GM21723 (cell line): ENCODE measurements around the gene CRHR1.

Experiments
- ATAC-seq: cut with Tn5 transposase; IDR thresholded peaks from one replicate; pipeline ENCODE4 v1.9.1; 2021; ENCODE audit warnings: mild to moderate bottlenecking, moderate library complexity; ENCODE audit not compliant: unreplicated experiment

CRHR1 gene

GRCh38 chr17:45758544-45758943 lies 25.6 kb upstream of the CRHR1 start:
- no peak for ATAC-seq

GRCh38 chr17:45759761-45760160 lies 24.4 kb upstream of the CRHR1 start:
- no peak for ATAC-seq

GRCh38 chr17:45761957-45762565 lies 22.1 kb upstream of the CRHR1 start:
- ATAC-seq: no peak

- no peak for ATAC-seq
Measured at GRCh38 chr17:45763182-45763581, 20.9 kb upstream of the CRHR1 start.

GRCh38 chr17:45764479-45764878 lies 19.6 kb upstream of the CRHR1 start:
- no peak for ATAC-seq

GRCh38 chr17:45768000-45768399 lies 16.1 kb upstream of the CRHR1 start:
- ATAC-seq: no peak

GRCh38 chr17:45770632-45771270 lies 13.4 kb upstream of the CRHR1 start:
- no peak for ATAC-seq

- ATAC-seq: no peak
Measured at GRCh38 chr17:45771271-45771959, 12.7 kb upstream of the CRHR1 start.

- ATAC-seq: no peak
Measured at GRCh38 chr17:45775148-45775547, 9.0 kb upstream of the CRHR1 start.

- ATAC-seq: no peak
Measured at GRCh38 chr17:45775576-45776011, 8.5 kb upstream of the CRHR1 start.

GRCh38 chr17:45776896-45777295 lies 7.2 kb upstream of the CRHR1 start:
- ATAC-seq: no peak

GRCh38 chr17:45777388-45777787 lies 6.7 kb upstream of the CRHR1 start:
- ATAC-seq: no peak

GRCh38 chr17:45780921-45781320 lies 3.2 kb upstream of the CRHR1 start:
- no peak for ATAC-seq

GRCh38 chr17:45782889-45783592 lies 1.1 kb upstream of the CRHR1 start:
- ATAC-seq: no peak

GRCh38 chr17:45783593-45784292 lies 377 bp upstream of the CRHR1 start:
- ATAC-seq: no peak

- no peak for ATAC-seq
Measured at GRCh38 chr17:45784741-45785479, 790 bp downstream of the CRHR1 start.

GRCh38 chr17:45785480-45786193 lies 1.5 kb downstream of the CRHR1 start:
- ATAC-seq: no peak

- no peak for ATAC-seq
Measured at GRCh38 chr17:45786349-45786748, 2.2 kb downstream of the CRHR1 start.

GRCh38 chr17:45787044-45787443 lies 2.9 kb downstream of the CRHR1 start:
- ATAC-seq: no peak

GRCh38 chr17:45787656-45788055 lies 3.5 kb downstream of the CRHR1 start:
- ATAC-seq: no peak
